Ovary (tissue), 3 donors: ENCODE data around the gene FBXW7.

Source experiments
- CTCF ChIP-seq, 3 donors: fragments of 450-650 bp in 2 of 3; fragments of 200-600 bp in 1 of 3; IDR thresholded peaks; one replicate each; pipeline versions ENCODE4 v1.5.1 to v1.8.0; 2016 to 2022; ENCODE audit warnings: antibody characterized with exemption in 3 of 3, mild to moderate bottlenecking in 1 of 3
- EP300 ChIP-seq: sonication (generic); formaldehyde crosslinking; IDR thresholded peaks from one replicate; pipeline ENCODE4 v1.6.1; 2017; ENCODE audit warnings: antibody characterized with exemption
- POLR2A ChIP-seq: fragments of 450-650 bp; IDR thresholded peaks from one replicate; pipeline ENCODE4 v1.6.1; 2017; ENCODE audit warnings: antibody characterized with exemption, mild to moderate bottlenecking, moderate library complexity
- donor health status: DM: no; HTN: no; CAD: no.

DNA sequence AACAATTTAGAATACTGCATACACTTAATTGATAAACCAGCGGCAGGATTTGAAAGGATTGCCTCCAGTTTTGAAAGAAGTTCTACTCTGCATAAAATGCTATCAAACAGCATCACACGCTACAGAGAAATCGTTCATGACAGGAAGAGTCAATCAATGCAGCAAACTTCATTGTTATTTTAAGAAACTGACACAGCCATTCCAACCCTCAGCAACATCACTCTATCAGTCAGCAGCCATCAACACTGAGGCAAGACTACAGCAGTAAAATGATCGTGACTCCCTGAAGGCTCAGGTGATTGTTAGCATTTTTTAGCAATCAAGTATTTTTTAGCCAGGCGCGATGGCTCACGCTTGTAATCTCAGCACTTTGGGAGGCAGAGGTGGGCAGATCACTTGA lies 98.3 kb downstream of the FBXW7 start:
- TF ChIP-seq CTCF (IDR thresholded peaks at IDR 0.05): no peak
- no peak for TF ChIP-seq POLR2A
- TF ChIP-seq EP300: no peak
